Ascending aorta (tissue), 2 donors: ENCODE results near the gene KCND3. TPM values are rescaled to one million over a fixed set of nuclear protein-coding genes. Genes with fewer than 3 reads are reported as not detected.

Experiments used
- DNase-seq, 2 donors: peaks; one replicate each; pipeline ENCODE4 v3.0.0-alpha.2; 2019; ENCODE audit warnings: low spot score in 2 of 2
- H3K27ac ChIP-seq, 2 donors: fragments of 200-600 bp; sonication (generic); one replicate each; pipeline ENCODE4 v1.5.1; 2016 to 2017; ENCODE audit warnings: mild to moderate bottlenecking in 1 of 2
- H3K27me3 ChIP-seq: fragments of 200-600 bp; sonication (generic); one replicate; pipeline ENCODE4 v1.5.1; 2017
- H3K36me3 ChIP-seq, 2 donors: fragments of 200-600 bp; sonication (generic); one replicate each; pipeline ENCODE4 v1.5.1; 2016
- H3K4me1 ChIP-seq, 2 donors: fragments of 200-600 bp; sonication (generic); one replicate each; pipeline ENCODE4 v1.5.1; 2016 to 2017; ENCODE audit warnings: mild to moderate bottlenecking in 1 of 2
- H3K4me3 ChIP-seq, 2 donors: fragments of 200-600 bp; sonication (generic); one replicate each; pipeline ENCODE4 v1.5.1; 2016 to 2017; ENCODE audit warnings: mild to moderate bottlenecking in 1 of 2
- H3K9me3 ChIP-seq, 2 donors: fragments of 200-600 bp; sonication (generic); one replicate each; pipeline ENCODE4 v1.5.1; 2016
- CTCF ChIP-seq, 3 experiments: fragments of 200-600 bp in 2 of 3; fragments of 450-650 bp in 1 of 3; sonication (generic) in 2 of 3; IDR thresholded peaks; one replicate each; pipeline ENCODE4 v1.5.1; 2016 to 2019; ENCODE audit warnings: antibody characterized with exemption in 3 of 3, mild to moderate bottlenecking in 1 of 3, moderate library complexity in 1 of 3
- intact Hi-C: fragments of 100-400 bp; cut with DNase I; formaldehyde crosslinking; loops from one replicate; pipeline ENCODE4 v1.15.1; 2023
- total RNA-seq: library from RNA; depleted of rRNA; stranded (reverse); fragments of >200 nt; gene quantifications from one replicate; pipeline ENCODE4 v1.1.0, GENCODE V29; 2016

Gene KCND3
- total RNA-seq, 1 donor from 2014 or later, result 13.3 TPM

GRCh38 chr1:111821121-111821745 lies 168.2 kb downstream of the KCND3 start:
- Histone ChIP-seq H3K4me1 (no peaks in the 10 kb centered on the region), H3K4me3 (no peak overlapping the region), H3K27ac (no peak overlapping the region), H3K9me3 (no peaks in the 10 kb centered on the region), H3K36me3 (no peaks in the 10 kb centered on the region), H3K27me3 (no peaks in the 10 kb centered on the region)
- no peak for DNase-seq
- no peak for TF ChIP-seq CTCF (IDR thresholded peaks at IDR 0.05)
- intact Hi-C loops, result no loop called here

GRCh38 chr1:111819566-111820263 lies 169.8 kb downstream of the KCND3 start:
- no peaks in the 10 kb centered on the region for H3K36me3 ChIP-seq
- no peak overlapping the region for H3K4me3 ChIP-seq
- intact Hi-C loops, result no loop called here
- no peaks in the 10 kb centered on the region for H3K27me3 ChIP-seq
- TF ChIP-seq CTCF (IDR thresholded peaks at IDR 0.05), result no peak
- no peaks in the 10 kb centered on the region for H3K4me1 ChIP-seq
- no peaks in the 10 kb centered on the region for H3K9me3 ChIP-seq
- DNase-seq, result no peak
- no peak overlapping the region for H3K27ac ChIP-seq

GRCh38 chr1:111818546-111818945 lies 170.9 kb downstream of the KCND3 start:
- H3K27me3 ChIP-seq, result no peaks in the 10 kb centered on the region
- no peaks in the 10 kb centered on the region for H3K36me3 ChIP-seq

GRCh38 chr1:111818081-111818480 lies 171.4 kb downstream of the KCND3 start:
- Histone ChIP-seq H3K27me3 (no peaks in the 10 kb centered on the region), H3K27ac (no peak overlapping the region), H3K9me3 (no peaks in the 10 kb centered on the region), H3K36me3 (no peaks in the 10 kb centered on the region), H3K4me3 (no peak overlapping the region), H3K4me1 (no peaks in the 10 kb centered on the region)
- no peak for DNase-seq
- no peak for TF ChIP-seq CTCF (IDR thresholded peaks at IDR 0.05)
- intact Hi-C loops, result no loop called here

More at GRCh38 chr1:111818546-111818945, 170.9 kb downstream of the KCND3 start:
- Histone ChIP-seq H3K4me1 (no peaks in the 10 kb centered on the region), H3K27ac (no peak overlapping the region), H3K4me3 (no peak overlapping the region), H3K9me3 (no peaks in the 10 kb centered on the region)
- DNase-seq, result no peak
- TF ChIP-seq CTCF (IDR thresholded peaks at IDR 0.05), result no peak
- intact Hi-C loops, result no loop called here

GRCh38 chr1:111814642-111815041 lies 174.8 kb downstream of the KCND3 start:
- no peaks in the 10 kb centered on the region for H3K36me3 ChIP-seq
- H3K27me3 ChIP-seq, result no peaks in the 10 kb centered on the region
- no peak for TF ChIP-seq CTCF (IDR thresholded peaks at IDR 0.05)
- intact Hi-C loops, result no loop called here
- no peaks in the 10 kb centered on the region for H3K9me3 ChIP-seq
- H3K4me3 ChIP-seq, result no peak overlapping the region
- H3K4me1 ChIP-seq, result no peaks in the 10 kb centered on the region
- no peak overlapping the region for H3K27ac ChIP-seq
- DNase-seq, result no peak
